NCI-H226 (cell line): Measurements from ENCODE around the gene ZFYVE21.

Experiments used
- DNase-seq: peaks from one replicate; pipeline ENCODE4 v3.0.0-alpha.2; 2015

The ZFYVE21 gene

GRCh38 chr14:103726474-103726873, 10.9 kb downstream of the ZFYVE21 start:
- DNase-seq = no peak

- no peak for DNase-seq
Observed at GRCh38 chr14:103727313-103727980, 11.8 kb downstream of the ZFYVE21 start.

- no peak for DNase-seq
Observed at GRCh38 chr14:103728141-103728540, 12.5 kb downstream of the ZFYVE21 start.

GRCh38 chr14:103728721-103729120, 13.1 kb downstream of the ZFYVE21 start:
- DNase-seq = no peak

GRCh38 chr14:103729496-103730448, 14.2 kb downstream of the ZFYVE21 start:
- no peak for DNase-seq

- no peak for DNase-seq
Observed at GRCh38 chr14:103730490-103731035, 15.0 kb downstream of the ZFYVE21 start.

- DNase-seq = no peak
Observed at GRCh38 chr14:103731481-103731880, 15.9 kb downstream of the ZFYVE21 start.

GRCh38 chr14:103731916-103732867, 16.6 kb downstream of the ZFYVE21 start:
- no peak for DNase-seq

- DNase-seq = no peak
Observed at GRCh38 chr14:103732868-103733620, 17.4 kb downstream of the ZFYVE21 start.

GRCh38 chr14:103733651-103734050, 18.0 kb downstream of the ZFYVE21 start:
- no peak for DNase-seq

GRCh38 chr14:103734081-103734888, 18.7 kb downstream of the ZFYVE21 start:
- DNase-seq = no peak

- DNase-seq = no peak
Observed at GRCh38 chr14:103735022-103735421, 19.4 kb downstream of the ZFYVE21 start.

- no peak for DNase-seq
Observed at GRCh38 chr14:103735439-103735814, 19.8 kb downstream of the ZFYVE21 start.

GRCh38 chr14:103735815-103736545, 20.4 kb downstream of the ZFYVE21 start:
- DNase-seq = no peak

- no peak for DNase-seq
Observed at GRCh38 chr14:103736546-103737431, 21.2 kb downstream of the ZFYVE21 start.

GRCh38 chr14:103737432-103738045, 21.9 kb downstream of the ZFYVE21 start:
- no peak for DNase-seq

GRCh38 chr14:103738166-103738565, 22.6 kb downstream of the ZFYVE21 start:
- no peak for DNase-seq

GRCh38 chr14:103738701-103739451, 23.3 kb downstream of the ZFYVE21 start:
- DNase-seq = no peak
